ENCODE measurements around the gene MRO. TPM values are rescaled to one million over a fixed set of nuclear protein-coding genes. Genes with fewer than 3 reads are reported as not detected.
"Not testable (repeated sequence)": the region's sequence is repeated elsewhere in the genome, so short reads cannot be mapped to it uniquely, and the experiment has no call there.

MRO gene
- total RNA-seq, 4 donors from 2014 or later: 4.8 to 17.5 (median 6.7) TPM; not detected in 1

- no peaks in the 10 kb centered on the region for H3K9me3 ChIP-seq
- no peaks in the 10 kb centered on the region for H3K36me3 ChIP-seq
- no peak overlapping the region for H3K27ac ChIP-seq
- H3K4me1 ChIP-seq: no peaks in the 10 kb centered on the region
- TF ChIP-seq POLR2A (IDR thresholded peaks at IDR 0.05) (no peak), CTCF (IDR thresholded peaks at IDR 0.05) (no peak)
- H3K27me3 ChIP-seq: no peaks in the 10 kb centered on the region
- H3K4me3 ChIP-seq: no peak overlapping the region
- DNase-seq: no peak
These were observed 25.1 kb upstream of the MRO start for GRCh38 chr18:50844960-50845359.

GRCh38 chr18:50844554-50844953 is 24.7 kb upstream of the MRO start:
- peaks cover 0 to 2% (median 0%) of the 10 kb centered on the region in 4 donors for H3K4me1 ChIP-seq
- no peak for DNase-seq
- no peak for TF ChIP-seq POLR2A (IDR thresholded peaks at IDR 0.05)
- TF ChIP-seq CTCF (IDR thresholded peaks at IDR 0.05): no peak

GRCh38 chr18:50842846-50843245 is 23.0 kb upstream of the MRO start:
- H3K4me1 ChIP-seq: peaks cover 0 to 4% (median 0%) of the 10 kb centered on the region in 4 donors
- H3K36me3 ChIP-seq: no peaks in the 10 kb centered on the region
- H3K4me3 ChIP-seq: no peak overlapping the region
- DNase-seq: no peak
- H3K27me3 ChIP-seq: no peaks in the 10 kb centered on the region
- TF ChIP-seq POLR2A (IDR thresholded peaks at IDR 0.05): no peak
- TF ChIP-seq CTCF (IDR thresholded peaks at IDR 0.05): no peak
- no peaks in the 10 kb centered on the region for H3K9me3 ChIP-seq
- H3K27ac ChIP-seq: no peak overlapping the region

More at GRCh38 chr18:50844554-50844953, 24.7 kb upstream of the MRO start:
- Histone ChIP-seq H3K27me3 (no peaks in the 10 kb centered on the region), H3K27ac (no peak overlapping the region), H3K4me3 (no peak overlapping the region), H3K36me3 (no peaks in the 10 kb centered on the region), H3K9me3 (no peaks in the 10 kb centered on the region)

GRCh38 chr18:50839996-50840395 is 20.2 kb upstream of the MRO start:
- Histone ChIP-seq H3K4me3 (no peak overlapping the region), H3K9me3 (no peaks in the 10 kb centered on the region), H3K27me3 (no peaks in the 10 kb centered on the region), H3K27ac (no peak overlapping the region), H3K36me3 (no peaks in the 10 kb centered on the region), H3K4me1 (peaks cover 0 to 7% (median 2%) of the 10 kb centered on the region in 4 donors)
- no peak for DNase-seq
- no peak for TF ChIP-seq CTCF (IDR thresholded peaks at IDR 0.05)
- no peak for TF ChIP-seq POLR2A (IDR thresholded peaks at IDR 0.05)

GRCh38 chr18:50839341-50839740 is 19.5 kb upstream of the MRO start:
- no peak for TF ChIP-seq CTCF (IDR thresholded peaks at IDR 0.05)
- no peak for TF ChIP-seq POLR2A (IDR thresholded peaks at IDR 0.05)
- peaks cover 0 to 7% (median 2%) of the 10 kb centered on the region in 4 donors for H3K4me1 ChIP-seq
- H3K4me3 ChIP-seq: no peak overlapping the region
- H3K36me3 ChIP-seq: no peaks in the 10 kb centered on the region
- H3K9me3 ChIP-seq: no peaks in the 10 kb centered on the region
- no peak overlapping the region for H3K27ac ChIP-seq
- no peak for DNase-seq
- H3K27me3 ChIP-seq: no peaks in the 10 kb centered on the region

GRCh38 chr18:50836521-50836957 is 16.7 kb upstream of the MRO start:
- TF ChIP-seq POLR2A (IDR thresholded peaks at IDR 0.05) (no peak), CTCF (IDR thresholded peaks at IDR 0.05) (no peak)
- no peaks in the 10 kb centered on the region for H3K36me3 ChIP-seq
- DNase-seq: no peak
- H3K27ac ChIP-seq: no peak overlapping the region
- H3K9me3 ChIP-seq: no peaks in the 10 kb centered on the region
- H3K4me1 ChIP-seq: peaks cover 0 to 7% (median 2%) of the 10 kb centered on the region in 4 donors
- H3K4me3 ChIP-seq: no peak overlapping the region
- no peaks in the 10 kb centered on the region for H3K27me3 ChIP-seq

GRCh38 chr18:50833496-50833895 is 13.7 kb upstream of the MRO start:
- not testable (repeated sequence) for H3K27ac ChIP-seq, H3K4me3 ChIP-seq, H3K36me3 ChIP-seq, H3K9me3 ChIP-seq, DNase-seq, H3K4me1 ChIP-seq, H3K27me3 ChIP-seq
